Thyroid gland (tissue), 4 donors: Measurements from ENCODE around the gene ATG5. TPM values are rescaled to one million over a fixed set of nuclear protein-coding genes. Genes with fewer than 3 reads are reported as not detected.
A peak's percentile ranks its signal among the peaks of the same experiment; 100 is the strongest.

ENCODE experiments used
- DNase-seq, 2 donors: peaks; one replicate each; pipeline ENCODE4 v3.0.0-alpha.2; 2019
- H3K27ac ChIP-seq, 3 donors: fragments of 200-600 bp; sonication (generic); 1 replicate in 2 of 3; 2 replicates in 1 of 3; pipeline ENCODE4 v1.5.1; 2016 to 2019; ENCODE audit warnings: mild to moderate bottlenecking in 1 of 3, moderate library complexity in 1 of 3
- H3K27me3 ChIP-seq: fragments of 200-600 bp; sonication (generic); one replicate; pipeline ENCODE4 v1.5.1; 2019
- H3K36me3 ChIP-seq, 2 donors: fragments of 200-600 bp; sonication (generic); one replicate each; pipeline ENCODE4 v1.5.1; 2016 to 2019
- H3K4me1 ChIP-seq, 2 donors: fragments of 200-600 bp; sonication (generic); one replicate each; pipeline ENCODE4 v1.5.1; 2017 to 2019
- H3K4me3 ChIP-seq, 3 donors: fragments of 200-600 bp; sonication (generic); replicated peaks in 1 of 3; 1 replicate in 2 of 3; 2 replicates in 1 of 3; pipeline ENCODE4 v1.5.1; 2016; ENCODE audit warnings: mild to moderate bottlenecking in 1 of 3
- H3K9me3 ChIP-seq: fragments of 200-600 bp; sonication (generic); one replicate; pipeline ENCODE4 v1.5.1; 2017
- CTCF ChIP-seq, 6 experiments: fragments of 200-600 bp in 3 of 6; fragments of 450-650 bp in 3 of 6; sonication (generic) in 3 of 6; IDR thresholded peaks; one replicate each; pipeline ENCODE4 v1.5.1; 2016 to 2019; ENCODE audit warnings: antibody characterized with exemption in 6 of 6, mild to moderate bottlenecking in 2 of 6, inconsistent platforms in 1 of 6, moderate library complexity in 1 of 6
- POLR2A ChIP-seq, 2 donors: fragments of 450-650 bp; IDR thresholded peaks; one replicate each; pipeline ENCODE4 v1.6.1; 2017; ENCODE audit warnings: antibody characterized with exemption in 2 of 2, mild to moderate bottlenecking in 2 of 2, moderate library complexity in 1 of 2
- WGBS, 2 donors: methylation state at CpG; one replicate each; pipeline ENCODE4 v1.1.5; 2017; 5-methylcytosine and 5-hydroxymethylcytosine counted together
- intact Hi-C: fragments of 100-400 bp; cut with DNase I; formaldehyde crosslinking; loops from one replicate; pipeline ENCODE4 v1.15.1; 2023
- total RNA-seq, 4 donors: library from RNA; depleted of rRNA; stranded (reverse); fragments of >200 nt; gene quantifications; one replicate each; pipeline ENCODE4 v1.2.3, GENCODE V29; 2016

ATG5 gene
- total RNA-seq, 4 donors from 2014 or later = 44.4 to 58.7 (median 48.7) TPM

- Histone ChIP-seq H3K27ac (no peak overlapping the region), H3K4me3 (no peak overlapping the region), H3K27me3 (no peaks in the 10 kb centered on the region), H3K4me1 (no peaks in the 10 kb centered on the region), H3K9me3 (no peaks in the 10 kb centered on the region), H3K36me3 (no peaks in the 10 kb centered on the region)
- intact Hi-C loops = loop anchor here (10.0 kb wide), 1 partner anchor 242 kb away; no protein-coding TSS in a partner anchor
- WGBS, 2 donors = 83% methylated on average over 2 of the region's 2 CpGs
- no peak for DNase-seq
- TF ChIP-seq CTCF (IDR thresholded peaks at IDR 0.05) (no peak), POLR2A (IDR thresholded peaks at IDR 0.05) (no peak)
Observed at GRCh38 chr6:106226676-106227075, 98.9 kb downstream of the ATG5 start.

- Histone ChIP-seq H3K4me1 (no peaks in the 10 kb centered on the region), H3K9me3 (no peaks in the 10 kb centered on the region), H3K36me3 (no peaks in the 10 kb centered on the region), H3K27ac (no peak overlapping the region), H3K27me3 (no peaks in the 10 kb centered on the region), H3K4me3 (no peak overlapping the region)
- TF ChIP-seq POLR2A (IDR thresholded peaks at IDR 0.05) (no peak), CTCF (IDR thresholded peaks at IDR 0.05) (no peak)
- no peak for DNase-seq
- intact Hi-C loops = loop anchor here (10.0 kb wide), 1 partner anchor 241 kb away; no protein-coding TSS in a partner anchor
Observed at GRCh38 chr6:106225581-106225980, 100.0 kb downstream of the ATG5 start.

- H3K27ac ChIP-seq = no peak overlapping the region
- no peaks in the 10 kb centered on the region for H3K9me3 ChIP-seq
- H3K27me3 ChIP-seq = no peaks in the 10 kb centered on the region
- peak; percentile 41 to 67 for DNase-seq
- TF ChIP-seq CTCF (IDR thresholded peaks at IDR 0.05) = peak in 5 of 6 experiments; percentile 51 to 79 (median 66)
- no peak for TF ChIP-seq POLR2A (IDR thresholded peaks at IDR 0.05)
- H3K36me3 ChIP-seq = no peaks in the 10 kb centered on the region
- intact Hi-C loops = loop anchor here (10.0 kb wide), 1 partner anchor 239 kb away; no protein-coding TSS in a partner anchor
- no peak overlapping the region for H3K4me3 ChIP-seq
- 47 to 73% methylated on average over 2 of the region's 2 CpGs for WGBS, 2 donors
- no peaks in the 10 kb centered on the region for H3K4me1 ChIP-seq
Observed at GRCh38 chr6:106223300-106223930, 102.1 kb downstream of the ATG5 start.

GRCh38 chr6:106220485-106220884 is 105.1 kb downstream of the ATG5 start:
- no peaks in the 10 kb centered on the region for H3K36me3 ChIP-seq
- intact Hi-C loops = loop anchor here (10.0 kb wide), 1 partner anchor 236 kb away; no protein-coding TSS in a partner anchor
- H3K27me3 ChIP-seq = no peaks in the 10 kb centered on the region
- H3K27ac ChIP-seq = no peak overlapping the region
- no peaks in the 10 kb centered on the region for H3K9me3 ChIP-seq
- DNase-seq = no peak
- no peak overlapping the region for H3K4me3 ChIP-seq
- TF ChIP-seq POLR2A (IDR thresholded peaks at IDR 0.05) = no peak
- no peak for TF ChIP-seq CTCF (IDR thresholded peaks at IDR 0.05)
- no peaks in the 10 kb centered on the region for H3K4me1 ChIP-seq

- H3K4me3 ChIP-seq = no peak overlapping the region
- H3K9me3 ChIP-seq = no peaks in the 10 kb centered on the region
- TF ChIP-seq CTCF (IDR thresholded peaks at IDR 0.05) (no peak), POLR2A (IDR thresholded peaks at IDR 0.05) (no peak)
- no peaks in the 10 kb centered on the region for H3K36me3 ChIP-seq
- DNase-seq = no peak
- H3K27me3 ChIP-seq = no peaks in the 10 kb centered on the region
- H3K4me1 ChIP-seq = peaks cover 0 to 3% of the 10 kb centered on the region in 2 donors
- WGBS, 2 donors = 95 to 96% methylated on average over 1 of the region's 1 CpG
- no peak overlapping the region for H3K27ac ChIP-seq
- intact Hi-C loops = no loop called here
Observed at GRCh38 chr6:106216527-106216926, 109.0 kb downstream of the ATG5 start.
